ENCODE data around the gene LYPD6.
"Not testable (repeated sequence)": the region's sequence is repeated elsewhere in the genome, so short reads cannot be mapped to it uniquely, and the experiment has no call there.

LYPD6 gene, protein sequence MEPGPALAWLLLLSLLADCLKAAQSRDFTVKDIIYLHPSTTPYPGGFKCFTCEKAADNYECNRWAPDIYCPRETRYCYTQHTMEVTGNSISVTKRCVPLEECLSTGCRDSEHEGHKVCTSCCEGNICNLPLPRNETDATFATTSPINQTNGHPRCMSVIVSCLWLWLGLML

DNA sequence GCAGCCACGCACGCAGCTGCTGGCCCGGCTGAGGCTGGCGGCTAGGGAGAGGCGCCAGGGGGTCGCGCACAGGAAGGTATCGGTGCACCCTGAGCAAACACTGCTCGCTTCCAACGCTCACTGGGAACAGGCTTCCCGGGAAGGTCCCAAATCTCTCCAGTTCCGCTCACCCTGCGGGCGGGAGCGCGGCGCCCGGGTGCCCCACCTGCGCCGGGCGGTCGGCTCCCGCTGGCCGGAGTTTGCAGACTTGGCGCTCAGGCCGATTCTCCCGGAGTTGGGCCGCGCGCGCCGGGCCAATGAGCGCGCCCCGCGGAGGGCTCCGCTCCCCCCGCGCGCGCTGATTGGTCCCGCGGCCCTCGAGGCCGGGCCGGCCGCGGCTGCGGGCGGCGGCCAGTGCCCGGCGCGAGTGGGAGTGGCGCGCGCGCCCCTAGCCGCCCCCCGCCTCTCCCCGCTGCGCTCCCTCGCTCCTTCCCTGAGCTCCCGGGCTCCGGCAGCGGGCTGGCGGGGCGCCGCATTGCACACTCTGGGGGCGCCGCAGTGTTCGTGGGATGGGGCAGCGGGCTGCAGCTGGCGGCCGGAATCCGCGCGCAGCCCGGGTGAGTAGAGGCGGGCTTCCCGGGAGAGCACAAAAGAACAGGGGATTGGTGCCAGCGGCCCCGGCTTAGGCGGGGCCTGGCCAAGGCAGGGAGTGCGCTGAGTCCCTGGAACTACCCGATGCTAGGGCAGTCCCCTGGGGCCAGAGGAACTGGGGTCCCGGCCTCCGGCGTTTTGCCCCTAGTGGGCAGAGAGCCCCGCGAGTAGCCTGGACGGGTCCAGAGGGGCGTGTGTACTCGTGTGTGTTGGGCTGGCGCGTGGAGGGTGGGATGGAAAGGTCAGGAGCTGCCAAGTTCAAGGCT lies at the start of gene LYPD6:
Gene LYPD6, plus strand, starts transcription at position 461 of the 896 bp plus-strand sequence. CDS start 107,122 bp downstream, outside the sequence.
- peak; percentile 59 for DNase-seq

DNA sequence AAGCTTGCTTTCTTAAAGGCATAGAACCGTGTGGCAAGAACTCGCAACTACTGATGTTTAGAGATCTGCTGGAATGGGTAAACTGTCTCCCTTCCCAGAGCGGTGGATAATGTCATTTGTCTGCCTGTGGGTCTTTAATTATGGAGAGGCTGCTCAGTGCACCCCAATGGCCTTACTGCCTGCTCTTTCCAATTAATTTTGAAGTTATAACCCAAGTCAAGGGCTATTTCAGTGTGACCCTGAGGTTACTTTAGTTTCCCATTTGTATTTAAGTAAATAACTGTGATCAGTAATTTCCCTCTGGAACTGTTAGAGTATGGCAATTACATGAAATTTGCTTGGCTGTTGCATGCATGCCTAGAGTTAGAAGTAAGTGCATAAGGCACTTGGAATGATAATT lies 48.9 kb upstream of the LYPD6 start:
- DNase-seq: no peak

DNA sequence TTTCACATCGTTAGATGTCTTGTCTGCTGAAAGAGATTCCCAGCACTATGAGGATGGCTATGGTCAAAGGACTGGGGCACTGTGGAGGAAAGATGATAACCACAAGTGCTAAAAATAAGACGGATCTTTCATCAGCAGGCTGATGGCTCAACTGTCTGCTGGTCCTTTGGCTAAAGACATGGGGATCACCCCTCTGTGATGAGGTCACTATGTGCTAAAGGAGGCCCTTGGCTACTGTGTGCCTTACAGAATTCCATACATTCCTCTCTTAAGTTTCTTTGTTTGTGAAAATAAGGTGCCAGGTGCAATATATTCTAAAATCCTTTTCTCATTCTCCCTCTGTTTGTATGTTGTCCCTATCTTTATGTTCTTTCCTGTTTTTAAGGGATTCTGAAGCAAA lies 39.7 kb upstream of the LYPD6 start:
- DNase-seq: no peak

DNA sequence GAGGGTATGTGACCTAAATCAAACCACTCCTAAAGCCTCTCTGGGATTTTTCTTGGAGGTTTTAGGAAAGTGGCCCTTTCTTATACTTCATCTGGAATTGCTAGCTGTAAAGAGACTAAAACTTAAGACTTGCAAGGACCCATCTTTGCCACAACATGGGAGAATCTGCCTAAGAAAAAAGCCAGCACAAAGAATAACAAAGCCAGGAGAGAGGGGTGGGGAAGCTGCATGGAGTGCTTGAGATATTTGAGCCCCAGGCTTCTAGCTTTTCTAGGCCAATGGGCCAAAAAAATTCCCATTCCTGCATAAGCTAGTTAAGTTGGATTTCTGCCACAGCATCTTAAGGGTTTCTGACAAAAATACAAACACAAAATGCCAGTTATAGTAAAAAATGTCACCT lies 38.5 kb upstream of the LYPD6 start:
- DNase-seq: no peak

DNA sequence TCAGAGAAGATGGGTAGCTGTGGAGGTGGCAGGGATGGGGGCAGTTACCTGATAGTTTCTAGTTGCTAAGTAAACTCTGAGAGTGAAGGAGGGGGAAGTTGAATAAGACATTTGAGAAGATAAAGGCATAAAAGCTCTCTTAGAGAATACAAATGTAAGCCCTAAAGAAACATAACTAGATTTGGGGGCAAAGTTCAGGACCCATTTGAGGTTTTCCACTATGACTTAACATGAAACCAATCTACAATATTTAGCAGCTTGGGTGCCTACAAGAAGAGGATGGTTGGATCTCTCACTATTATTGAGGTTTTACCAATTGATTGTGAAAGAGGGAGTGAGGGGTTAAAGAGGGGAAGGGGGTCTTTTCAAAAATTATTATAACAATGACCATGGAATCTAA lies 34.4 kb upstream of the LYPD6 start:
- DNase-seq: no peak

DNA sequence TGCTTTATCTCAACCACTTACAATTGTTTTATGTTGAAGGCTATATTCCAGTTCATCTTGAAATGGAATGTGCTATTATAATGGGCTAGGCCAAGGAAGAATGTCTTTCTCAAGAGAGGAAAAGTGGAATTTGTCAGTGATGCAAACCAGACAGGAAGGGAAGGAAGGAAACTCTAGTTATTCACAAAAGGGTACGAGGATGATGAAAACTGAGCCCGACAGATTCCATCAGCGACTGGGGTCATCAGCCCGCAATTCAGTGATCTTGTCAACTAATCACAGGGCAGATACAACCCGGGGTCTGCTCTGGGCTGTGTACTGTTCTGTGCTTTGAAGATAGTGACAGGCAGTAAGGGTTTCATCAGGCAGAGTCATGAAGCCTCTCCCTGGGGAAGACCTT lies 23.4 kb upstream of the LYPD6 start:
- DNase-seq: no peak

DNA sequence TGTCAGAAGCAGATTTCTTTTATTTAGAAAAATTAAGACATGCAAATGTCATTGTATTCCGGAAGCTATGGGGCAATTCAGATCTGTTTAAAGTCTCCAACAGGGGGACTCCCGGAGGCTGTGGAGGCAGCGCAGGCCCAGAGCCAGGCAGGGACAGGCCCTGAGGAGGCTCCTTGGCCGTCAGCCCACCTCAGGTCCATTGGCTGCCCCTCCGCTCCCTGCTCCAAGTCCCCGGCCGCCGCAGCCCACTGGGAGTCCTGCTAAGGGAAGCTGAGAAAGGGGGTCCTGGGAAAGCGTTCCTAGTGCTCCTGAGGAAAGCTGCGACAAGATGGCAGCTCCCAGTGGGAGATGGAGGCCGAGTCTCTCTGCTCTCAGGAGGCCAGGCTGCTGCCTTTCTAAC lies 20.0 kb upstream of the LYPD6 start:
- no peak for DNase-seq

DNA sequence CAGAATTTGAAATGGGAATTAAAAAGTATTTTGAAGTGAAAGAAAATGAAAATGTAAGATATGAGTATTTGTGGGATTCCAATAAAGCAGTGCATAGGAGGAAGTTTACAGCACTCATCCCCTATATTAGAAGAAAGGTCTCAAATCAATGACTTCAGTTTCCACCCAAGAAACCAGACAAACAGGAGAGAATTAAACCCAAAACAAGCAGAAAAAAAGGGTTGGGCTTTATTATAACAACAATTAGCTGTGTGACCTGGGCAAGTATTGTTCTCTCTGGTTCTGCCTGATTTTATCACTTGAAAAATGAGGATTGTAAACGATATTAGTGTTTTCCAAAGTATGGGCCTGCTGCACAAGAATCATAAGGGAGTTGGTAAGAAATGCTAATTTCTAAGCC lies 18.3 kb upstream of the LYPD6 start:
- DNase-seq: no peak

DNA sequence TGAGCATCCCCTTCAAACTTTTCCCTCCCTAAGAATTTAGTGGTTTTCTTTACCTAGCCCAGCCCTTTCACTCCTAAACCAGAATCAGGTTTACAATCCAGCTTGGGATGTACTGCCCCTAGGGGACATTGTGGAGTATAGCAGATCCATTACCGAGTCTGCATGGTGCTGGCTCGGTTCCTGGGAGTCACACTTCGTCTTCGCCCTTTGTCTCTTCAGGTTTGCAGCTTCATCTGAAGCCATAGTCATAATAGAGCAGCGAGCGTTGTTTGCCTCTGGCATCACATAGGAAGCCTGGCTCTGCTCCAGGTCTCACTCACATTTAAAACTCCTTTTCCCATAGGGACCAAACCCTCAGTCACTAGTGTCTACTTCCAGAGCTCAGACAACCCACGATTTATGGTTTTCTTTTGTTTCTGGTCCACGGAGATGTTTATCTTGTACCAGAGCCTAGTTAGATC lies 16.8 kb upstream of the LYPD6 start:
- peak; percentile 59 for DNase-seq

DNA sequence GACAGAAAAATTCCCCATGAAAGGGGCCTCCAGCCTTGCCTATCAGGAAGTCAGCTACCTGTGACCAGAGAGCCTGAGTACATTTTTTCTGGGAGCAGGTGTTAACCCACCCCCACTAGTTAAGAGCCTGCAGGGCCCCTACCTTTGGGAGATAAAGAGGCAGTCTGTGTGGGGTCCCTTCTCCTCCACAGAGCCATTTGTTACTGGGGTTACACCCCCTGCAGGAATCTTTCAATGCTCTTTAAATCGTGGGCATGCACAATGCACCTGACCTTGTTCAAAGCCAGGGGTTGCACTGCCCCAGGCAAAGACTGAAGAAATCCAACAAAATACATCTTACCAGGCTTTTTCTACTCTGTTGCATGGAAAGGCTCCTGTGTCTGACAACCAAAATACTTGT lies 15.7 kb upstream of the LYPD6 start:
- DNase-seq: no peak

DNA sequence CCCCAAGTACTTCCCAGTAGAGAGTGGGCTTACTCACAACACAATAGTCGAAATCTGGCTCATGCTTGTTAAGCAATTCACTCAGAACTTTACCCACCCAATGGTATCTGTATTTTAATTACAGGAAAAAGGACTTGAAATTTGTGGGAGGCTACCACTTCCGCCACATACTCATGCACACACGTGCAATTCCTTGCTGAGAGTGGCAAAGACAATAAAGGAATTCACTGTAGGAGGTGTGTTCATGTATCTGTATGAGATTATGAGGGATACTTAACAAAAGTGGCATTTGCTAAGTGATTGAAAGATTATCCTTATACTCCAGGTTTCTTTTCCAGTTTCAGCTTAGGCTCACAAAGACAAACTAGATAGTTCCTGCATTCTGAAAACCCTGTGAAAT lies 14.9 kb upstream of the LYPD6 start:
- no peak for DNase-seq

DNA sequence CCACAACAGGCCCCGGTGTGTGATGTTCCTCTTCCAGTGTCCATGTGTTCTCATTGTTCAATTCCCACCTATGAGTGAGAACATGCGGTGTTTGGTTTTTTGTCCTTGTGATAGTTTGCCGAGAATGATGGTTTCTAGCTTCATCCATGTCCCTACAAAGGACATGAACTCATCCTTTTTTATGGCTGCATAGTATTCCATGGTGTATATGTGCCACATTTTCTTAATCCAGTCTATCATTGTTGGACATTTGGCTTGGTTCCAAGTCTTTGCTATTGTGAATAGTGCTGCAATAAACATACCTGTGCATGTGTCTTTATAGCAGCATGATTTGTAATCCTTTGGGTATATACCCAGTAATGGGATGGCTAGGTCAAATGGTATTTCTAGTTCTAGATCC lies 11.8 kb upstream of the LYPD6 start:
- not testable (repeated sequence) for DNase-seq

DNA sequence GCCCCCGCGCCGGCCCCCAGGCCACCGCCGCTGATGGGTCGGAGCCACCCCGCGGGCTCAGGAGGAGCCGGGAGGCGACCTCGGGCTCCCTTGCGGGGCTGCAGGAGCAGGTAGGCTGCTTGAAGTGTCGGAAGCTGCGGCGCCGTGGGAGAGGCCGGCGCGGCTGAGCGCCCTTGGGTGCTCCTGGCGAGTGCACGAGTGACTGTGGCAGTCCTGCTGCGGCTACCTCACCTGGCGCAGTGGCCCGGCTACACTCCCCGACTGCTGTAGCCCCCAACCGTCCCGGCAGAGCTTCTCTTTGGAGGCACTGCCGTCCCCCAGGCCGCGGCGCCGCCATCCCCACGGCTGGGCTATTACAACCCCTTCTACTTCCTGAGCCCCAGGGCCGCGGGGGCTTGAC lies 10.0 kb upstream of the LYPD6 start:
- no peak for DNase-seq

DNA sequence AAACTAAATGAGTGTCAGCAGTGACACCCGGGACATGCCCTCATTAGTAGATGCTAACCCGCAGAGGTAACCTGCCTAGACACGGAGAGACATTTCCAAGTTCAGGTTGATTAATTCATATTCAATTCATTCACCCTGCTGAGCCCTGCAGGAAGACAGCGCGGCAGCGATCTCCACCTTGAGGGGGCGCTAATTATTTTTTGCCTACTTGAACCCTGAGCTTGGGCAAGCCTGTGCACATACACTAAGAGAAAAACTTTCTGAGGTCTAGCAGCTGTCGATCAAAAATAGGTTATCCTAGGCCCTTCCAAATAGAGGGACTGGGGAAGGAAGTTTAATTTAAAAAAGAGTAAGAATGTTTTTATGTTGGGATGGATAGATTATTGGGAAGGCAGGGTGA lies 1.3 kb upstream of the LYPD6 start:
- DNase-seq: peak; percentile 19

DNA sequence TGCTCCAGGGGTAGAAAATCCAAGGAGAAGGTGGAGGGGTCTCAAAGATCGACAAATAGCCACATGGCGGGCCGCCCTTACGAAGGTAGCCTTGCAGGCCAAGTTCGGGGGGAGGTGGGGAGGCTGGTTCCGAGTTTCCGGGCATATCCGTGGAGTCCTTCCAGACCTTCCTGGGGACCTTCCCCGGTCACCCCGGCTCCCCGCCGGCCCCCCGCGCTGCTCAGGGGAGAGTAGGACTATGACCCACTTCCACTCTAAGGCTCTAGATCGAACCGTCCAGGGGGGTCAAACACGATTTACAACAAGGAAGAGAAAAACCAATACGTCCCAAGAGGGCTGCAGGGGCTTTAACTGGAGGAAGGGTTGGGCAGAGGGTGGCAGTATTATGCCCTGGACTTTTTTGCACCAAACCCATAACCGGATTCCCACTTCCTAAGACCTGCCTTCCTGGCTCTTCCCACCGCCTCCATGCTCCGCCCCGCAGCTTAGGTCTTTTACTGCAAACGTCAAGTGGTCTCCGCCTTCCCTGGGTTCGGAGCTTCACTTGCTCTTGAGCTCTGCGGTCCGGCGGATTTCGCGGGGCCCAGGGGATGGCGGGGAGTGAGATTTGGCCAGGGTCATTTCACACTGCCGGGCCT lies 779 bp upstream of the LYPD6 start:
- peak; percentile 30 for DNase-seq

DNA sequence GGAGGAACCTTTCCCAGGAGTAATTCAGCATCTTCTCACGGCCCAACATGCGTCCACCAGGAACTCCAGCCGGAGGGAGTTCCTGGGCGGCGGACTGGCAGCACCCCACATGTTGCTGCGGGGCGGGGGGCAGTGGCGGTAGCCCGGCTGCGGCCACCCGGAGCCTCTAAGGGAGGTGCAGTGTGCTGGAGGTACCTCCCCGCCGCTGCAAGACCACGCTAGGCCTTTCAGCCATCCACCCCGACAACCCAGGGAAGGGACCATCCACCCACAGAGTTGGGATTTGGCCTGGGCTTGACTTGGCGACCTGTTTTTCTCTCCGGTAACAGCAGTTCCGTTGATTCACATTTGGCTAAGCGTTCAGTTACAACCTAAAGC lies 625 bp downstream of the LYPD6 start:
- DNase-seq: no peak

DNA sequence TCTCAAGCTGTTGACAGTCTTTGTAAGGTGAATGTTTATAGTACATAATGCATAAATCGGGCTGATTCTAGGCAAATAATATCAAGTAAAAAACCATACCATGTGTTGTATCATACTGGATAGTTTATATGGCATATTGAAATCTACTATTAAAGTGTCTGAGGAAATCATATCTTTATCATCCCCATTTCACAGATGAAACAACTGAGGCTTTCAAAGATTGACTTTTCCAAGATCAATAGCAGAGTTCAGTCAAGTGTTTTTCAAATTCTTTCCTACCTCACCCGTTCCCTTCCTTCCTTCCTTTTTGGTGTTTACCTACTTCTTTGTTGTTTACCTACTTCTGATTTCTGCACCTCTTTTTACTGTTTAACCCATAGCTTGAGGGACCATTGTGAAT lies 2.0 kb downstream of the LYPD6 start:
- DNase-seq: no peak

DNA sequence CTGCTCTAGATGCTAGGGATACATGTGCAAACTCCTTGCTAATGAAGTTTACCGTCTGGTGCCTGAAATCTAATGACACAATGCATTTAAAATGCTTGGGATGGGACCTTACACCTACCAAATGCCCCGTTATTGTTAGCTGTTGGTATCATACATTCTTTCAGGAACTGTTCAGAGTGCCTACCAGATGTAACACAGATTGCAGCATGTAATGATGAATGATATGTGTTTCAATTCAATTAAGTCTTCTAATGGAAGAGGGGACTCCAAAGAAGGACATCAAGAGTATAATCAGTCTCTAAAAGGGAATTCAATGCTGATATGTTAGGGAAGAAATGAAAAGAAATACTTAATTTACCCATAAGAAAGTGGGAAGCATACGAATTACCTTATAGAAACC lies 3.2 kb downstream of the LYPD6 start:
- no peak for DNase-seq

DNA sequence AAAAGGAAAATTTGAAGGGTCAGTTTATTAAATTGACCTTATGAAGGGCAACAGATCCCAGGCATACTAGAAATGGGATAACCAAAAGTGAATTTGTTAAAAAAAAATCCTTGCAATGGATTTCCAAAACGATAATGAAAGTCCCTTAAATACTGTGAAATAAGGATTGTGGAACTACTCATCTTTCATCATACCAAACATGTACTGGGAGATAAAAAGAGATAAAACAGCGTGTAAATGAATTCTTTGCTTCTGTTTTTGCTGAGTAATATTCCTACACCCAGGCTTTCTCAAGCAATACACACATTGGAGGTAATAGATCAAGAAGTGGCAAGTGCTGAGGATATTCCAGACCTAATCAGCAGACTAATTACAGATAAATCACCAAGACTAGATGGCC lies 3.8 kb downstream of the LYPD6 start:
- DNase-seq: no peak

DNA sequence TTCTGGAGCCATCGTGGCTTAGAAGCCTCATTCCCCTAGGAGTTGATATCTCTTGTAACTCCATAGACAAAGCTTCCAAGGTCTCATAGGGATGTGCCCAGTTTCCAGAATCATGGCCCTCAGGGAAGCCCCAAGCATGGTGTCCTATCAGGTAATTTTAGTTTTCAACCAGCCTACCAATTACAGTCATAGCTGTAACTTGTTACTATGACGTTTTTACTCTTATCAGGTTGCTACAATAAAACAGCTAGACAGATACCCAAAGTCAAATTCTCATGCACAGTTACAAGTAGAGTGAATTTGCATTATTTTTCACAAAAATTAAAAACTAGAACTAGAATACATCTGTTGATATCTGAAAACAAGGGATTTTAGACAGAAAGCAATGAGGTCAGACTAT lies 8.9 kb downstream of the LYPD6 start:
- DNase-seq: no peak

DNA sequence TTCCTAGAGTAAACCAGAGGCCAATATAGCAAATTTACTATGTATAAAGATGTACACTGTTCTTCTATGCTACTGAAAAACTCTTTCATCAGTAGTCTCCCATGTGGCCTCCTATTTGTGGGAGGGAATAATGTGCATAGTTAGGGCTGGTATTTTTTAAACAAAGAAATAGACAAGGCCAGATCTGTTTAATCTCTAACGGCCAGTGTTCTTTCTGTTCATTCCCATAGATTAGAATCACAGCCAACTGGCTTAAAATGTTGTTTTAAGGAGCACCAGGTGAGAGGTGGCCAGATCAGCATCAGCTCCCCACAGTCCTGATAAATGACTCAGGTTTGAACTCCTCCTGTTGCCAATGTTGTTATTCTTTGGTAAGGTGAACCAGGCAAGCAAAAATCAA lies 12.1 kb downstream of the LYPD6 start:
- DNase-seq: no peak

DNA sequence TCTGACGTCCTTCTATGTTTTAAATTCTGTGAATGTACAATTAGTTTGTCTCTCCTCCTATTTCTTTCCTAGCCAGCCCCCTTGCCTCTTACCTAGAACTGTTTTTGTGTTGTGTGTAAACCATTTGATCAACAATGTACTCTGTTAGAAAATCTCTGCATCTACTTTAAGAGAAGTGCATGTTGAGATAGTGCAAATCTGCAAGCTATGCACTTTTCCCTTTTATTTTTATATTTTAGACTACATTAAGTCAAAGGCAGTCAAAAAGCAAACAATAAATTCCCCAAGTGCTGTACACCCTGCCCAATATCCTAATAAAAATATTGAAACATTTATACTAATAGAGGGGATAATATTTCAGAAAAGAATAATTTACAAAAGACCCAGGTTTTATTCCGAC lies 13.7 kb downstream of the LYPD6 start:
- DNase-seq: no peak

DNA sequence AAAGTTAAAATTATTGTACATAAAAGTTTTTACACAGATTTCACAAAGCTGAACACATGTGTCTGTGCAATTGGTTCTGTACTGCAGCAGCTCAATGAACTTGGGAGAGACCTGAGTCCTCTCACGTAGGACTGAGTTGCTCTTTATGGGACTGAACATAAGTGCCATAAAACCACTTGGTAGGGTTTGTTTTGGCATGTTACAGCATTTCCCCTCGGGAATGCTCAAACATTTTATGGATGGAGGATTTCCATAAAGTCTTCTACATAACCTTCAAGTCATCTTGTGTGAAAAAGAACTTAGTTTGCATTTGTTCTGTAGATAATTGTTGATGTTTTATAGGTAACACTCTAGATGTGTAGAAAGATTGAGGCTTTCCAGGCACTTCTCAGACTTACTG lies 15.9 kb downstream of the LYPD6 start:
- DNase-seq: no peak

DNA sequence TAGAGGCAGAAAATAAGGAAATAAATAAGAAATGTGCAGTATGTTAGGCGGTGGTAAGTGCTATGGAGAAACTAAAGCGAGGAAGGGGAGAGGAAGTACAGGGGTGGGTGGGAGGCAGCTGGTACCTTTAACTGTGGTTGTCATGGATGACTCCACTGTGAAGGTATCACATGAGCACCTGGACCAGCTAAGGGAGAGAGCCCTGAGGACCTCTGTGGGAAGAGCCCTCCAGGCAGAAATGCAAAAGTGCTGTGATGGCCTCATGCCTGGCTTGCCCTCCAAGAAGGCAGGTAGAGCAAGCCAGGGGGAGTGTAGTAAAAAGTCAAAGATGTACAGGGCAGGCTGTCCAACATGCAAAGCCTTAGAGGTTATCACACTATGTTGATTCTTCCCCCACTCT lies 17.9 kb downstream of the LYPD6 start:
- no peak for DNase-seq

Measured in hematopoietic multipotent progenitor cell treated with erythropoietin and hydrocortisone succinate and interleukin-3 and kit ligand, for 6 days (in vitro differentiated cells).